ENCODE data around the gene ITGB2.

- TF ChIP-seq CTCF (IDR thresholded peaks at IDR 0.05; ENCODE audit: low read length) (no peak), EZH2 (IDR thresholded peaks at IDR 0.05; ENCODE audit: borderline replicate concordance, low read length) (no peak)
Measured at GRCh38 chr21:44886113-44887075, 34.3 kb downstream of the ITGB2 start.

Data from OCI-LY1 (cell line).